RWPE2 (cell line): ENCODE results near the gene SLC8A1.

Experiments
- ATAC-seq: fragments of 200-7000 bp; cut with Tn5 transposase; 3 replicates; pipeline ENCODE4 v1.9.1; 2021; ENCODE audit warnings: low read depth
- DNase-seq: peaks from one replicate; pipeline ENCODE4 v3.0.0-alpha.2; 2020; ENCODE audit warnings: low spot score
- H3K27ac ChIP-seq: fragments of 450-650 bp; 2 replicates; pipeline ENCODE4 v1.5.1; 2017; ENCODE audit warnings: mild to moderate bottlenecking; ENCODE audit not compliant: poor library complexity, severe bottlenecking
- H3K27me3 ChIP-seq: fragments of 250-450 bp; sonication (Bioruptor Pico); 2 replicates; pipeline ENCODE4 v1.5.1; 2021; ENCODE audit warnings: mild to moderate bottlenecking, moderate library complexity; ENCODE audit not compliant: insufficient read depth, poor library complexity, severe bottlenecking
- H3K36me3 ChIP-seq: fragments of 250-450 bp; sonication (Bioruptor Pico); 2 replicates; pipeline ENCODE4 v1.5.1; 2020; ENCODE audit warnings: low read depth, mild to moderate bottlenecking, moderate library complexity
- H3K4me1 ChIP-seq: fragments of 250-450 bp; sonication (Bioruptor Pico); 2 replicates; pipeline ENCODE4 v1.5.1; 2021; ENCODE audit warnings: mild to moderate bottlenecking, moderate library complexity; ENCODE audit not compliant: insufficient read depth, poor library complexity, severe bottlenecking
- H3K4me3 ChIP-seq: fragments of 250-450 bp; sonication (Bioruptor Pico); 2 replicates; pipeline ENCODE4 v1.5.1; 2021; ENCODE audit warnings: mild to moderate bottlenecking, moderate library complexity; ENCODE audit not compliant: severe bottlenecking
- H3K9me3 ChIP-seq: fragments of 250-450 bp; sonication (Bioruptor Pico); 2 replicates; pipeline ENCODE4 v1.5.1; 2021; ENCODE audit warnings: mild to moderate bottlenecking, moderate library complexity; ENCODE audit not compliant: severe bottlenecking
- TF ChIP-seq, protein P1 (sequence below): fragments of 450-650 bp; IDR thresholded peaks from one replicate; pipeline ENCODE4 v1.5.1; 2017; ENCODE audit warnings: mild to moderate bottlenecking, moderate library complexity; ENCODE audit not compliant: poor library complexity, severe bottlenecking

SLC8A1 gene

DNA sequence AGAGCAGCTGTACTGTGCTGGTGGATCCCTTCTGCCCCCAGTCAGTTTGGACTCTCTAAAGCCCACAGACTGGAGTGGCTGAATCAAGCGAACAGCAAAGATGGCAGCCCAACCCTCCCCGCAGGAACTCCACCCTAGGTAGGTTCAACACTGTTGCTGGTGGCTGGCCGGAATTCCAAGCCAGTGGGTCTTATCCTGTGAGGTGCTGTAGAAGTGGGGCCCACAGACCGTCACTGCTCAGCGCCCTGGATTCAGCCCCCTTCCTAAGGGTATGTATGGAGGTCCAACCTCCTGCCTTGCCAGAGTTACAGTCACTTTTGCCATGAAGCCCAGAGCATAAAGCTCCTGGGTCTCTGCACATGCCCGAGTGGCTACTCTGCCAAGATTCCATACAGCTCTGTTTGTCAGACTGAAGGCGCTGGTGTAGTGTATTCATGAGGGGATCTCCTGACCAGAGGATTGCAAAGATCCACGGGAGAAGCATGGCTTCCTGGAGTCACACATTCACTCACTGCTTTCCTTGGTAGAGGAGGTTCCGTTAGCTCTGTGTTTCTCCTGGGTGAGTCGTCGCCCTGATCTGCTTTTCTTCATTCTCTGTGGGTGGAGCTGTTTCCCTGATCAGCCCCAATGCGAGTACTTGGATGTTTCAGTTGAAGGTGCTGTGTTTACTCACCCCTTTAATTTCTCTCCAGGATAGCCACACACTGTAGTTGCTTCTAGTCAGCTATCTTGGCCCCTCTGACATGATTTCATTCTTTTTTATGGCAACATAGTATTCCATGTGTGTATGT, 379.3 kb downstream of the SLC8A1 start:
- H3K9me3 ChIP-seq, result no peaks in the 10 kb centered on the region

DNA sequence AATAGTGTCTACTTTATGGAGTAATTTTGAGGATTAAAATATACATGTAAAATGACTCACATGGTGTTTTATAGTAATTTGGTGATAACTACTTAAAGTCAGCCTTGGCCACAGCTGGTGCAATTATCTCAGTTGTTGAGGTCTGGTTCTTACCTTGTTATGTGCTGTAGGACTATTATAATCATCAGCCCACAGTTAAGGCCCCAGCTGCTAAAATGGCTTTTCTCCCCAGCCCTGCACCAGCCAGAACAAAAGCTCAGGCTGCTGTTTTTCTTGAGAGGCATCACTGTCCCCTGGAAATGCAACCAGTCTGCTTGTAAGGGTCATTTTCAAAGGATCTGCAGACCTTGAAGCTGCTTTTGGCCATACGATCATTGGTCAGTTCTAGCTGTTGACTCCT, 389.5 kb downstream of the SLC8A1 start:
- H3K4me3 ChIP-seq, result no peak overlapping the region
- DNase-seq (no peak), ATAC-seq (no peak)
- H3K9me3 ChIP-seq, result no peaks in the 10 kb centered on the region
- H3K36me3 ChIP-seq, result no peaks in the 10 kb centered on the region
- H3K27me3 ChIP-seq, result no peaks in the 10 kb centered on the region
- no peaks in the 10 kb centered on the region for H3K4me1 ChIP-seq
- TF ChIP-seq, protein P1, sequence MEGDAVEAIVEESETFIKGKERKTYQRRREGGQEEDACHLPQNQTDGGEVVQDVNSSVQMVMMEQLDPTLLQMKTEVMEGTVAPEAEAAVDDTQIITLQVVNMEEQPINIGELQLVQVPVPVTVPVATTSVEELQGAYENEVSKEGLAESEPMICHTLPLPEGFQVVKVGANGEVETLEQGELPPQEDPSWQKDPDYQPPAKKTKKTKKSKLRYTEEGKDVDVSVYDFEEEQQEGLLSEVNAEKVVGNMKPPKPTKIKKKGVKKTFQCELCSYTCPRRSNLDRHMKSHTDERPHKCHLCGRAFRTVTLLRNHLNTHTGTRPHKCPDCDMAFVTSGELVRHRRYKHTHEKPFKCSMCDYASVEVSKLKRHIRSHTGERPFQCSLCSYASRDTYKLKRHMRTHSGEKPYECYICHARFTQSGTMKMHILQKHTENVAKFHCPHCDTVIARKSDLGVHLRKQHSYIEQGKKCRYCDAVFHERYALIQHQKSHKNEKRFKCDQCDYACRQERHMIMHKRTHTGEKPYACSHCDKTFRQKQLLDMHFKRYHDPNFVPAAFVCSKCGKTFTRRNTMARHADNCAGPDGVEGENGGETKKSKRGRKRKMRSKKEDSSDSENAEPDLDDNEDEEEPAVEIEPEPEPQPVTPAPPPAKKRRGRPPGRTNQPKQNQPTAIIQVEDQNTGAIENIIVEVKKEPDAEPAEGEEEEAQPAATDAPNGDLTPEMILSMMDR, result no peak
- no peak overlapping the region for H3K27ac ChIP-seq

More for the DNA sequence above, 379.3 kb downstream of the SLC8A1 start:
- ATAC-seq (no peak), DNase-seq (no peak)
- no peaks in the 10 kb centered on the region for H3K27me3 ChIP-seq
- H3K36me3 ChIP-seq, result no peaks in the 10 kb centered on the region
- H3K4me1 ChIP-seq, result no peaks in the 10 kb centered on the region
- TF ChIP-seq, protein P1, result no peak
- no peak overlapping the region for H3K4me3 ChIP-seq
- H3K27ac ChIP-seq, result no peak overlapping the region

DNA sequence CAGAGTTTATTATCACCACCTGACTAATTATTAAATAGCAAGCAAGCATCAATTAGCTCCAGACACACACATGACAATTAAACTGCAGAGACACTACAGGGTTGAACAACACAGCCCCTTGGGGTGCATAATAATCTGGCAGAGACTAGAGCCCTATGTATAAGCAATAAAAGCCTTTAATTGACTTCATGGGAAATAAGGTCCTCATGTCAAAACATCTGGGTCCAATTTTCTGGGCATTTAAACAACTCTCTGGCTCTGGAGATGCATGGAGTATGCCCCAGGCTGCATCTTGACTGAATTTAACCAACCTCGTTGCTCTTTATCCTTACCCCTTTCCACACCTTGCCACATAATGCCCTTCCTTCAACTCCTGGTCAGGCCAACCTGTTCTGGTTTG, 402.1 kb downstream of the SLC8A1 start:
- H3K27me3 ChIP-seq, result no peaks in the 10 kb centered on the region
- TF ChIP-seq, protein P1, result no peak
- H3K4me3 ChIP-seq, result no peak overlapping the region
- H3K36me3 ChIP-seq, result no peaks in the 10 kb centered on the region
- no peaks in the 10 kb centered on the region for H3K9me3 ChIP-seq
- no peaks in the 10 kb centered on the region for H3K4me1 ChIP-seq
- ATAC-seq (no peak), DNase-seq (no peak)
- H3K27ac ChIP-seq, result no peak overlapping the region

DNA sequence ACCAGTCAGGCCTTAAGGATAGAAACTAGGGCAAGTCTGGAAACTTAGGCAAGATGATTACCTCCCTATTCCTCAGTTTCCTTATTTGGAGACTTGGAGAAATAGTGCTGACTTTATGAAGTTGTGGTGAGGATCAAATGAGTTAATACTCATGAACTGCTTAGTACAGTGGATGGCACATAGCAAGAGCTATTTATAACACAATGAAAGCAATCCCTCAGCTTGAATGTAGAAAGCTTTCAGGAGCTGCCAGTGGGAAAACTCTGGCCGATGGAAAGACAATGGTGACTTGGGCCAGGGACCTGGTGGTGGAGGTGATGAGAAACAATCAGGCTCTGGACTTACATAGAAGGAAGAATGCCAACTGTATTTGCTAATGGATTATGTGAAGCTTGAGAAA, 403.4 kb downstream of the SLC8A1 start:
- Histone ChIP-seq H3K4me3 (no peak overlapping the region), H3K9me3 (no peaks in the 10 kb centered on the region), H3K27me3 (no peaks in the 10 kb centered on the region), H3K36me3 (no peaks in the 10 kb centered on the region), H3K4me1 (no peaks in the 10 kb centered on the region), H3K27ac (no peak overlapping the region)
- ATAC-seq (no peak), DNase-seq (no peak)
- TF ChIP-seq, protein P1, result no peak

DNA sequence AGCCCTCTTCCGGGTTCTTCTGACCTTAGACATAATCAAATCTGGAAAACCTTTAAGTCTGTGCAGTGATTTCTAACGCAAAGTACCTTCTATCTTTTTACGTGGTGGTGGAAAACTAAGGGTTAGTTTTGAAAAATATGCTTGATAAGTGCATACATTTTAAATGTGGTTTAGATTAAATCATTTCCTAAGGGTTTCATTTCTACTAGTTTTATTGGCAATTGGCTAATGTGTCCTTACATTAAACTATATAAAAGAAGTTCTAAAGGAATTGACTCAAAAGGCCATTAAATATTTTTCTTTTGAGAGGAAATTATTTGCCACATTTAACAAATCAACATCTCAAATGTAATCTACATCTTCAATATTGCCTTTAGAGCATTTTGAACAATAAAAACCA, 404.5 kb downstream of the SLC8A1 start:
- Histone ChIP-seq H3K36me3 (no peaks in the 10 kb centered on the region), H3K27ac (no peak overlapping the region), H3K9me3 (no peaks in the 10 kb centered on the region), H3K4me1 (no peaks in the 10 kb centered on the region), H3K27me3 (no peaks in the 10 kb centered on the region), H3K4me3 (no peak overlapping the region)
- DNase-seq (no peak), ATAC-seq (no peak)
- TF ChIP-seq, protein P1, result no peak
